NCI-H82 treated with DMSO at 0.1 percent for 48 hours (cell line): Measurements from ENCODE around the gene NLGN1.

Experiments used
- DNase-seq: peaks from one replicate; lab custom pipeline; 2025; ENCODE audit not compliant: unreplicated experiment; lab: John Stamatoyannopoulos, UW

The NLGN1 gene

DNA sequence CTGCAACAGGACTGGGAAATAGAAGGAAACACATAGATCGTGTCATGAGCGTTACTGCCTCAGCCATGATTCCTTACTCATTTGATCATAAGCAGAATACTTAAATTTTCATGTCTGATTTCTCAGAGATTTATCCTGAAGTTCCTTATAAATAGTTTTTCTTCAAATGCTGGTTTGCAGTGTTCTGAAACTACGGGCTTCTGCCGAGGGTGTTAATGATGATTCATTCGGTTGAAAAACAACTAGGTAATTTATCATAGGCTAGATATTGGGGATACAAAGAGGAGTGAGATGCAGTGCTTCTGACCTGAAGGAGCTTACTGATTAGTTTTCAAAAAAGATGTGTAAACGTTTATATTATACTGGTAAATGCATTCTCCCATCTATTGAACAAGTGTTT lies 428.9 kb downstream of the NLGN1 start:
- no peak for DNase-seq

DNA sequence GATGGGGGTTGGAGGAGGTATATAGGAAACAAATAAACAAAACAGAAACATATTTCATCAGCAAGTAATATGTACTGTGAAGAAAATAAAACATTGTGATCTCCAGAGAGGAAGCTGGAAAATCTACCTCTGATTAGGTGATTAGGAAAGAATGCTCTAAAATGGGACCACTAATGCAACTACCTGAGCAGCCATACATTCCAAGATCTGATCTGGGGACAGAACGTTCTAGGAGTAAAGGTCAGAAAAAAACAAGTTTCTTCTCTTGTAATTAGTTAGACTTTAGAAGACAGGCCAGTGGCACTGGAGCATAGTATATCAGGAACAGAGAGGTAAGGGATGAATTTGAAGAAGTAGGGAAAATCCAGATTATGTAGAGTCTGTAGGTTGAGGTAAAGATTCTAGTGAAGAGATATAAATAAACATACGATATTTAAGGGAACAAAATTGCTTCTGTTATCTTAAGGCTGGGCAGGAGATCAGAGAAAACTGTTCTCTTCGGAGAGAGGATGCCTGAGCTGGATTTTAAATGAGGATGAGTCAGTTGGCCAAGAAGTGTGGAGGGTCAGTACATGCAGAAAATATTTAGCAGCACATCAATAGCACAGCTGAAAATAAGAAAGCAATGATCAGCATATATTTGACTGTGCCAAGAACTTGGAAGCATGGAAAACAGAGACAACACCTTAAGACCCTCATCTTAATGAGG lies 429.5 kb downstream of the NLGN1 start:
- no peak for DNase-seq

DNA sequence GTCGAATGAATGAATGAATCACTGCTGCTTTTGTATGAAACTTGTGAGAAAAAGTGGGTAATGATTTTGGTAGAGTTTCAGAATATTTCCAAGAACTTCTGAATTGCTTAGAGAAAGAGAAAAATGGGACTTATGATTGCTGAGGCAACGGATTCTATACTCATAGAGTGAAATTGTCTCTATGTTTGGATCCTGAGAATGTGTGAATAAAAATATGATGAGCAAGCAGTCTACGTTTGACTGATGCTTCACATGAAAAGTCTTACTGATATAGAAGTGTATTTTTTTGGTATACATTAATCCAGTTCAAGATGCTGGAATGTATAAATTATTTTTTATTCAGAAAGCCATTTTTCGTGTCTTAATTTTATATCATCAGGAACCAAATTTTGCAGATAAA lies 441.1 kb downstream of the NLGN1 start:
- no peak for DNase-seq

DNA sequence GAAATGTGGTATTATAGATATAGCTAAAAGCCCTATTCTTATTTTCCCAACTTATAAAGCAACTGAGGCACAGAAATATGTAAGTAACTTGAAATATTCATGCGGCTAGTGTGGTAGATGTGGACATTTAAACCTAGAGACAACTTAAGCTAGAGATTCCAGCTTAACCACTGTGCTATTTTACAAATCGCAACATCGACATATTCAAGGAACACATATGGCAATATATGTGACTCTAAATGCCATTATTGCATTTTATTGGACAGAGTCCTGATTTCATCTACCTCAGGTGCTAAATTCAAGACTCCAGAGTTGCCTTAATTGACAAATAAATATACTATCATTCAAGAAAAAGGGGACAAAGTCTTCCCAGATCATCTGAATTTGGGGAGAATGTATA lies 442.3 kb downstream of the NLGN1 start:
- DNase-seq, result no peak

DNA sequence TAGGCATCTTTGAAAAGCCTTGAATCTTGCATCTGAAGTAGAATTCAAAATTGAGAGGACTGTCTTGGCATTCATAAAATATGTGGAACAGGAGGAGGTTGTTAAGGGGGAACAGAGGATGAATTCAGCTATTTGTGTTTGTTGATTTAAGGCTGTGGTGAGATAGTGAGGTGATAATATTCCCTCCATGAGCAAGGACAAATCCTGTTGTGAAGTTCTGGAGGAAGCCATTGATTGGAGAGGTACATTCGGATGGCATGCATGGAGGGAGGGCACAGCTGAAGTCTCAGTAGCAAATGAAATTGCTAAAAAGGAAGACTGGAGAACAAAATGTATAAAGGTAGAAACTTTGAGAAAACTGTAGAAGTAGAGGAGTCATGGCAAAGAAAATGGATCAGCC lies 443.8 kb downstream of the NLGN1 start:
- no peak for DNase-seq

DNA sequence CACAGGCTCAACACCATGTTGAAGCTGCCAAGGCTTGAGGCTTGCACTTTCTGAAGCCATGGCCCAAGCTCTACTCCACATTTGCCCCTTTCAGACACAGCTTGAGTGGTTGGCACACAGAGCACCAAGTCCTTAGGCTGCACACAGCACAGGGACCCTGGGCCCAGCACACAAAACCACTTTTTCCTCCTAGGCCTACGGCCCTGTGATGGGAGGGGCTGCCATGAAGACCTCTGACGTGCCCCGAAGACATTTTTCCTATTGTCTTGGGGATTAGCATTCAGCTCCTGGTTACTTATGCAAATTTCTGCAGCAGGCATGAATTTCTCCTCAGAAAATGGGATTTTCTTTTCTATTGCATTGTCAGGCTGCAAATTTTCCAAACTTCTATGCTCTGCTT lies 445.5 kb downstream of the NLGN1 start:
- no peak for DNase-seq

DNA sequence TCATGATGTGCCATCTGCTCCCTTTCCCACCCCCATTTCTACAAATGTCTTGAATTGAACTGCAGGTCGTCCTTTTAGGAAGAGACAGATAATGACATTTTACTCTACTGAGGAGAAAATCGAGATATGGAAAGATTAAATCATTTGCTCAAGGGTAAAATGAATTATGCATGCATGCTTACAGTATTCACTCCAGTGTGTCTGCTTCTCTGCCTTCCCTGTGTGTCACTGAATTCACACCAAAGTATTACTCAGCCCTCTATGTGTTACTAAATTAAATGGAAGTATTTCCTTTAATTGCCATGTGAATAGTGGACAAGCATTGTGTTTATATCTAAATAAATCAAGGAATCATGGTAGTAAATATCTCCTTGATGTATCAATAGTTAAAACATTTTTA lies 449.0 kb downstream of the NLGN1 start:
- DNase-seq, result no peak

DNA sequence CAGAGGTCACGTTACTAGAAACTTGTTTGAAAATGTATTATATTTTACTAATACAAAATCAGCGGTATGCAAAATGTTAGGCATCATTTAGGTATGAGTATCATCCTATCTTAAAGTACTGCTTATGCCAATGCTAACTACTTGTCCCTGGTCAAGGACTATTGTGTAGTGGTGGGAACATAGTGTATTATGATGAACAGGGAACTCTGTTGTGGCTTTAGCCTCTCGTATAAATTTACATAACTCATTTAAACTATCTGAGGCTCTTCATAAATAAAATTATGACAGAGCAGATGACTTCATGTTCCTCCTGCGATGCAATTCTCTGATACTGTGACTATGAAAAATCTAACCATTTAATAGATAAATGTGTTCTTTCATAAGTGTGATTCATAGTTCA lies 451.9 kb downstream of the NLGN1 start:
- DNase-seq, result no peak

DNA sequence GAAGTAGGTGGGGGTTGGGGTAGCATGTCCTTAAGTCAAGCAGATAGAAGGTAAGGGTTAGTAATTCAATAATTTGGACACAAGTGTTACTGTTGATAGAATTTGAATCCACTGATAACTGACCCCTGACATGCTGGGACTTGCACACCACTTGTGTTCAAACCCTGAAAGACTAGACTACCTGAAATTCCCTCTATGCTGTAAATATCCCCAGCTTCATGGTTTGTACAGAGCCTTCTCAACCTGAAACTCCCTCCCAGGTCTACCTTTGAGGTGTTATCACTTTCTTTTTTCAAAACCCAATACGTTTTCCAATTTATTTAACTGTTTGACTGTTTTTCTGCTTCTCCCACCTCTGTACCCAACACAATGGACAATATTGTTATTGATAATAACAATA lies 459.6 kb downstream of the NLGN1 start:
- DNase-seq, result no peak

DNA sequence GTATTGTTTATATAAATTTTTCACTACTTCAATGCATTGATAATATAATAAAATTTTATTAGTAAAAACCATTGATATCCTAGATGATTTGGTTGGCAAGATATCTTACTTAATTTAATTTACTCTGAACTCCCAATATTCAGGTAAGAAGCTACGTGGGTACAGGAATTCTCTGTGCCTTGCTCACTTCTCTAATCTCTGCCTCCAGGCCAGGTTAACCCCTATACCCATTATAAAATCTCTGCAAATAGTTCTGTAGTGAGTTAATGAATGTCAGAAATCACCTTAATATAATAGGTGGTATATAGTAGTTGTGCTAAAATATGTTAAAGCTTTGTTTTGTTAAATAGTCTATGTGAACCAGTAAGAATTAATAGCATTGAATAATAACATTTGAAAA lies 465.2 kb downstream of the NLGN1 start:
- DNase-seq, result no peak

DNA sequence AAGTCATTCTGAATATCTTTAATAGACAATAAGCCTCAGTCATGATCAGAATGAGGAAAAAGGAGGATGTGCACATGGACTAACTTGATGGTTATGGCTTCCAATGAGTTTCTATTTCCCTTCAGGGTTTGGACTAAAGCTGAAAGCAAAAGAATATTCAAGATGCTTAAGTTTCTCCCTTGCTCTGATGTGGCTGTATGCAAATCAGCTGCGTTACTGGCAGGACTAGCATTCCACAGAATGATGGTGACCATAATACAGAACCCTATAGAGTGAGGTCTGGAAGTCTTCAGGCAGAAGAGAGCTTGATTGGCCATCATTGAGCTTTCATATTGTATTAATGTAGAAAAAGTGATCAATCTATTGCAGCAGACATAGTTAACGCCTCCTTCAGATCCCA lies 466.0 kb downstream of the NLGN1 start:
- no peak for DNase-seq

DNA sequence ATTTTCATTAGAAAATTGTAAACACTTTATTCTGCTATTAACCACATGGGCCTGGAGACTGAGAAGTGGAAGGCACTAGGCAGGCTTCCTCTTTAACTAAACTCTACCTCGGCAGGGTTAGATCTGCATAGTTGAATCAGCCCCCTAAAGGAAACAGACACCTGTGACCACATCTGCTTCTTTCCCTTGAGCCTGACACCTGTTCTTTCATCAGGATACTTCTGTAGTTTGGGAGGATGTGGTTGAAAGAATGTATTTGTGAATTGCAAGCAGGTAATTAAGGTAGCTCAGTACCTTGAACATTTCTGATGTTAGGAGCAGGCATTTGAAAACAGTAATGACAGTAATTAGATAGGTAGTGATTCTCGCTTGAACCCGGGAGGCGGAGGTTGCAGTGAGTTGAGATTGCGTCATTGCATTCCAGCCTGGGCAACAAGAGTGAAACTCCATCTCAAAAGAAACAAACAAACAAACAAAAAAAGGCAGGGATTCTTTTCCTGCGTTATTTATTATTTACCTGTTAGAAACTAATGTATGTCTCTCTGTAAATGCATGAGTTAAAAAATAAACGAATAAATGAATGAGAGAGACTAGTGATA lies 468.5 kb downstream of the NLGN1 start:
- no peak for DNase-seq

DNA sequence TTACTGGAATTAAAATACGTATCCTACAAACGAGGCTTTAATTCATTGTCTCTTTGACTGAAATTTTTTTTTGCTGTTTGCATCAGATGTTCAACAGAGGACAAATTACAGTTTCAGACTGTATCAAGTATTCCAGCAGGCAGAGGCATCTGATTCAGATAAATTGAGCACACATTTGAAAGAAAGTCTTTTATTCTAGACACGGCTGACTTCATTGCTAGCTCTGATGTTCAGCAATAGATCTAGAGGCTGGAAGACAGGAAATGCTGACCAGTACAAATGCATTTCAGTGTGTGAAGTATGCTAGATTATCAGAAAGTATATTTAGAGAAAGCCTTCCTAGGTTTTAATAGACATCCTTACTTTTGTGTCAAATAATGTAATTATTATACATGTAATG lies 472.2 kb downstream of the NLGN1 start:
- DNase-seq, result no peak

DNA sequence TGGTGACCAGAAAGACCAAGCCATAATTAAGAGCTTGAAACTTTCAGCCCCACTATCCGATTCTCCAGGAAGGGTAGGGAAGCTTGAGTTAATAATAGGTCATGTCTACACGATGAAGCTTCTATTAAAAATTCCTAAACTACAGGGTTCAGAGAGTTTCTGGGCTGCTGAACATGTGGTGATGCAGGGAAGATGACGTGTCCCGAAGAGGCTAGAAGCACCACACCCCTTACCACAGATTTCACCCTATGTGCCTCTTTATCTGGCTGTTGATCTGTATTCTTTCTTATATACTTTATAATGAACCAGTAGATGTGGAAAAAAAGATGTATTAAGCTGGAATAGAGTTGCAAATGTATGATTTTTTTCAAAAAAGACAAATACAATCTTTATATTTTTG lies 473.4 kb downstream of the NLGN1 start:
- no peak for DNase-seq

DNA sequence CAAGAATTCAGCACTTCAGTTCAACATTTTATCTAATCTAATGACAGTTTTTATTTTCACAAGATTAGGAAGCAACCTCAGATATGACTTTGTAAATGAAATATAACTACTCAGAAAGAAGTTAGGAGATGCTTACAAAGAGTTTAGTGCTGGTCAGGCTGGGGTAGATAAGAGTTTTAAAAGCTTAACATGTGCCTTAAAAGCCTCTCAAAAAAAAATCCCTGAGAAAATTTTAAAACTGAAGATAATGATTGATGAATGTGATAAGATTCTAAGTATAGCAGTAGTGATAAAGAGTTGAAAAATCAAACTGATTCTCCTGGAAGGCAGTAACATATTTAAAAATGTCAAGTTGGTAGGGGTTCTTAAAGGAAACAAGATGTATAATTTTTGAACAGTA lies 478.2 kb downstream of the NLGN1 start:
- DNase-seq, result no peak

DNA sequence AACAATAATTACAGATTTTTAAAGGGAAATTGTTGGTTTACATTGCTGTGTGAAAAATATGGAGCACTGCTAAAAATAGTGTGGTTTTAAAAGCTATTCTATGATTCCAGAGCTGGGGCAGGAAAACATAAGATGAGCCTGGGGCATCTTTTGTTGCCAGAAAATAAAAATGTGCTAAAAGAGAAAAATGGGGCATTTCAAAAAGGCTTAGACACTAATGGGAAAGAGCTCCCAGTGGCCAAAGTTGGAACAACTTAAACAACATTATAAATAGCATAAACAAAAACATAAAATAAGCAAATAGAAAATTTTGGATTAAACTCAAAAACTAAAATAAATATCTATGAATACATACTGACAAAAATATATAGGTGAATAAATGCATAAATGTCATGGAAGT lies 478.9 kb downstream of the NLGN1 start:
- DNase-seq, result no peak

DNA sequence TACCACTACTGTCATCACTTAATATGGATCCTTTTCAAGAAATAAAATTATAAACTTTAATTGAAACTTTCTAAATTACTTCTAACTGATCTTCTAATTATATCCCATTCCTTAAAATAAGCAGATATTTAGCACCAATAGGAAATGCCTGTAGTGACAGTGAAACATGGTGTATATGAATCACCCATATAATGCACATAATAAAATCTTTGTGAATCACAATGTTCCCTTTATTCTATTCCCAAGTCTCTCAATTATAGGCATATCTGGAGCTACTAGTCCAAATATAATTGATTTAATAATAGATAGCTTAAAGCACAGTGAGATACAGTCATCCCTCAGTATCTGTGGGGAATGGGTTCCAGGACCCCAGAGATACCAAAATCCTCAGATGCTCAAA lies 490.3 kb downstream of the NLGN1 start:
- no peak for DNase-seq

DNA sequence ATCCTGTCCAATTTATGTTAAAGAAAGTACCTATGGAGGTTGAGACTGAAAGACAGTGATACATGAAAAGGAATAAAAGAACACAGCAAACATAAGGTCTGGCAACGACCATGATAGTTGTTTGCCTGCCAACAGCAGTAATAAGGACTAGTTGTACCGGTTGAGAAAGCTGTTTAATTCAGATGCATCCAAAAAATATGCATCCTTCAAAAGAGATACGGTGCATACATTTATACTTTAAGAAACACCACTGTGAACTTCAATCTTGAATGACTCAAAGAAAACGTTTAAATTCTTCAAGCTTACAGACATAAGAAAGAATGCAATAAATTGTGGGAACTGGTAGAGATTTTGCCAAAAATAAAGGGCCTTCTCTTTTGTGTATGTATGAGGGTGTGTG lies 492.1 kb downstream of the NLGN1 start:
- DNase-seq, result no peak

DNA sequence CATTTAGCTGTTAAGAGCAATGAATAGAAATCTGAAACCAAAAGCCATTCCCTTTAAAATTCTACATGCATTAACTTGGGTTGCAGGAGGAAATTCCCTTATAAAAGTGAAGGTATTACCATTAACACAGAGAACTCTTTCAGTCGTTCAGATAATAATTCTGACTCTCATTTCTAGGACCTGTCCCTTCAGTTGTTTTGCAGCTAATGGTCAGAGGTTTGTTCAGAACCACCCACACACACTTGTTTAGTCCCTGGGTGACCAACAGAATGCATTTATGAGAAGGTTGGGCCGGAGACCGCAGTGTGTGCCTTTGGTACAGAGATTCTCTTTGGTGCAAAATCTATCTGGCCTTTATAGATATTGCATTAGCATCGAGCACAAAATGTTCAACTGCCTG lies 492.5 kb downstream of the NLGN1 start:
- no peak for DNase-seq

DNA sequence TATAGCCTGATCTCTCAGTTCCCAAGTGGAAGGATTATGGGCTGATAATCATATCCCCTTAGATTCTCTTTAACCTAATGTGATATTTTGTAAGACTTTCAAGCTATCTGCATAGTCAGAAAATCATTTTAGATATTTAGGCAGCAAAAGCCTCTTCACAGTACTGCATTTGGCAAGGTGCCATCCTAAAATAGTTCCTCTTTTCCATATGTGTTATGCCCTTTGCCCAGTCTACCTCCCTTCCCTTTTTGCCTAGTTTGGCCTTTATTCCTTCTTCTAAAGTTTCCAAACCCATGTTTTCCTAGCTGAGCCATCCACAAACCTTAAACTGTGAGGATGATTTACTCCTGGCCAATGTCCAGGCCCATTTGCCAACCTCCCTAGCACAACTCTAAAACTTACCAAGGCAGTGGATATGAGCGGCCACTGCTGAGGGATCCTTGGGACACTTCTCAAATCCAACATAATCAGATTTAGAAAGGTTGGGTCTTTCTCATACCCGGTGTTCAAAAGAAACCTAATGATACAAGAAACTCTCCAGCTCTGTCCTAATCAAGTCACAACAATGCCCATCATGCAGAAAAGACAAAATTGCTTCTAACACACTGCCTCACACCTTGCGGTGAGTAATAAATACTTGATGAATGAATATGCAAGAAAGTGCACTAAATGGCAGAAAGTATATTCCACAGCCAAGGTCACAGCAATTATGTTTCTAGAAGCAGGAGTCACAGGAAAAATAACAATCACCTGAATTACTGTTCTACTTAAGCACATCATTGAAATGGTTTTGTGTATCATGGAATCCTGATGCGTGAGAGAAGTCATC lies 493.9 kb downstream of the NLGN1 start:
- no peak for DNase-seq

DNA sequence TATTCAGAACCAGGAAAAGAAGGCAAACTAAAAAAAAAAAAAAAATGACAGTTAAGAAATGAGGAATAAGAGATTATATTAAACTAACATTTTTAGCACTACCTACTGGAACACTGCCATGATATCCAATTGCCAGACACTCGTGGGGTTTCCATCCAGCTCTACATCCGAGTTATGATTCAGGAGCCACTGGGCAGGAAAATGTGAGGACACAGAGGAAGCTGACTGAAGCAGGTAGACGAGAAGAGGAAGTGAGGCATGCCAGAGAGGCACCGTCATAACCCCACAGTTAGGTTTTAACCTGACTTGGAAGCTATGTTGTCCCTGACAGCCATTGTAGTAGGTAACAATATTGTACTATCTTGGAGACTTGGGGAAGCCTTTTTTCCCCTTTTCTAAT lies 495.0 kb downstream of the NLGN1 start:
- DNase-seq, result no peak

DNA sequence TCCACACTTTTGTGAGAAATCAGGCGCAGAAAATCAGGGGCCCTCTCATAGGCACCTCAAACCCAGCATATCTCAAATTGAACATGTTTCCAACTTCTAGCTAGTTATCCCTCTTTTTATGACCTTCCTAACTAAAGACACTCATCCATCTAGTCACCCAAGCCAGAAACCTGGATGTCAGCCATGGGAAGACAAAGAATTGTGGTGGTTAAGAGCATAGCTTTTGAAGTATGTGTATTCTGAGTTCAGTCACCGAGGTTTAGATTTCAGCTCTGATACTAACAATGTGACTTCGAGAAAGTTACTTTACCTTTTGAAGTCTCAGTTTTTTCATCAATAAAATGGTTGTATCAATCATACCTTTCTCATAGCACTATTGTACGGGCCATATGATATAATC lies 495.5 kb downstream of the NLGN1 start:
- no peak for DNase-seq
